K562 treated with DMSO at 1 percent for 4 hours (cell line): Measurements from ENCODE around the gene PRSS38. TPM values are rescaled to one million over a fixed set of nuclear protein-coding genes. Genes with fewer than 3 reads are reported as not detected.

Experiments
- total RNA-seq: library from RNA; unstranded; fragments of 300-600 nt; gene quantifications from 2 replicates; pipeline ENCODE4 v1.2.3, GENCODE V29; 2022; ENCODE audit not compliant: insufficient read depth

The PRSS38 gene
- total RNA-seq: not detected in 2 replicates

GRCh38 chr1:227815468-227816409 lies at the start of gene PRSS38:
Gene PRSS38, plus strand, starts transcription at chr1:227815675. Its CDS starts 42 bp downstream, at chr1:227815717.

Other genes with a start within 250 kb of the PRSS38 start
- 5.6 and 5.8 TPM in 2 replicates for gene JMJD4, start 80.4 kb upstream of the PRSS38 start, total RNA-seq
- gene SNAP47, start 80.2 kb upstream of the PRSS38 start, total RNA-seq: 45.0 and 48.2 TPM in 2 replicates
- gene WNT9A, start 132.3 kb downstream of the PRSS38 start, total RNA-seq: 0.39 and 0.47 TPM in 2 replicates
- gene WNT3A, start 191.3 kb downstream of the PRSS38 start, total RNA-seq: not detected in 2 replicates